Measurements from ENCODE around the gene TMC7. TPM values are rescaled to one million over a fixed set of nuclear protein-coding genes. Genes with fewer than 3 reads are reported as not detected.
A peak's percentile ranks its signal among the peaks of the same experiment; 100 is the strongest.

Gene TMC7
- total and polyA plus RNA-seq, 8 donors = 3.0 to 9.7 (median 3.8) TPM

DNA sequence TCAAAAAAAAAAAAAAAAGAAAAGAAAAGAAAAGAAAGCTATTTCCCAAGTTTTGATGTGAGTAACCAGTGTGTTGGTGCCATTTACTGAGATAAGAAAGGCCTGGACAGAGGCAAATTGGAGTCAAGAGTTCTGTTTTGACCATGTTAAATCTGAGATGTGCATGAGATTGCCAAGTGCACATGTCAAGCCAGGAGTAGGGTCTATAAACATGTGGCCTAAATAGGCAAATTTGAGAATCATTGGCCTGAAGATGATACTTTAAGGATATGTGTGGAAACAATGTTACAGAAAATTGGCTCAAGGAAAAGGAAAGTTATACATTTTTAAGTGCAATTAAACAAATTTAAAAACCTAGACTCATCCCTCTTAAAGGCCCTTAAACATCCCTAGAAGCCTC is 42.3 kb upstream of the TMC7 start:
- Histone ChIP-seq H3K36me3 (no peaks in the 10 kb centered on the region), H3K4me1 (peaks cover 0 to 8% of the 10 kb centered on the region in 2 donors), H3K9me3 (no peaks in the 10 kb centered on the region), H3K27me3 (no peaks in the 10 kb centered on the region), H3K4me3 (no peak overlapping the region), H3K27ac (no peak overlapping the region)
- peak; percentile 41 for ATAC-seq
- no peak for DNase-seq
- intact Hi-C loops (cut with DNase I) = no loop called here
- TF ChIP-seq, protein P1, sequence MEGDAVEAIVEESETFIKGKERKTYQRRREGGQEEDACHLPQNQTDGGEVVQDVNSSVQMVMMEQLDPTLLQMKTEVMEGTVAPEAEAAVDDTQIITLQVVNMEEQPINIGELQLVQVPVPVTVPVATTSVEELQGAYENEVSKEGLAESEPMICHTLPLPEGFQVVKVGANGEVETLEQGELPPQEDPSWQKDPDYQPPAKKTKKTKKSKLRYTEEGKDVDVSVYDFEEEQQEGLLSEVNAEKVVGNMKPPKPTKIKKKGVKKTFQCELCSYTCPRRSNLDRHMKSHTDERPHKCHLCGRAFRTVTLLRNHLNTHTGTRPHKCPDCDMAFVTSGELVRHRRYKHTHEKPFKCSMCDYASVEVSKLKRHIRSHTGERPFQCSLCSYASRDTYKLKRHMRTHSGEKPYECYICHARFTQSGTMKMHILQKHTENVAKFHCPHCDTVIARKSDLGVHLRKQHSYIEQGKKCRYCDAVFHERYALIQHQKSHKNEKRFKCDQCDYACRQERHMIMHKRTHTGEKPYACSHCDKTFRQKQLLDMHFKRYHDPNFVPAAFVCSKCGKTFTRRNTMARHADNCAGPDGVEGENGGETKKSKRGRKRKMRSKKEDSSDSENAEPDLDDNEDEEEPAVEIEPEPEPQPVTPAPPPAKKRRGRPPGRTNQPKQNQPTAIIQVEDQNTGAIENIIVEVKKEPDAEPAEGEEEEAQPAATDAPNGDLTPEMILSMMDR (IDR thresholded peaks at IDR 0.05) = no peak

DNA sequence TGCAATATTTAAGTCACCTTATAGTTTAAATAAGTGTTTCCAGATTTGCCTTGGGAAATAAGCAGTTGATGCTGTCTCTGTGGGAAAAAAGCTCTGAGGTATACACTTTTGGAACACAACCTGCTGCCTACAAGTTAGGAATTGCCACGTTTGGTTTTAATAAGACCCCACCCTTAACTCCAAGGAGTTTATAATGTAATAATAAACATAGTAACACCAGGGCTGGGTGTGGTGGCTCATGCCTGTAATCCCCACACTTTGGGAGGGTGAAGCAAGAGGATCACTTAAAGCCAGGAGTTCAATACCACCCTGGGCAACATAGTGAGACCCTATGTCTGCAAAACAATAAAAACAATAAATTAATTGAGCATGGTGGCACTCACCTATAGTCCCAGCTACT is 41.7 kb upstream of the TMC7 start:
- TF ChIP-seq, protein P1 (IDR thresholded peaks at IDR 0.05) = no peak
- H3K27me3 ChIP-seq = no peaks in the 10 kb centered on the region
- ATAC-seq (no peak), DNase-seq (no peak)
- no peaks in the 10 kb centered on the region for H3K36me3 ChIP-seq
- intact Hi-C loops (cut with DNase I) = no loop called here
- peaks cover 0 to 11% of the 10 kb centered on the region in 2 donors for H3K4me1 ChIP-seq
- no peaks in the 10 kb centered on the region for H3K9me3 ChIP-seq
- no peak overlapping the region for H3K4me3 ChIP-seq
- no peak overlapping the region for H3K27ac ChIP-seq

DNA sequence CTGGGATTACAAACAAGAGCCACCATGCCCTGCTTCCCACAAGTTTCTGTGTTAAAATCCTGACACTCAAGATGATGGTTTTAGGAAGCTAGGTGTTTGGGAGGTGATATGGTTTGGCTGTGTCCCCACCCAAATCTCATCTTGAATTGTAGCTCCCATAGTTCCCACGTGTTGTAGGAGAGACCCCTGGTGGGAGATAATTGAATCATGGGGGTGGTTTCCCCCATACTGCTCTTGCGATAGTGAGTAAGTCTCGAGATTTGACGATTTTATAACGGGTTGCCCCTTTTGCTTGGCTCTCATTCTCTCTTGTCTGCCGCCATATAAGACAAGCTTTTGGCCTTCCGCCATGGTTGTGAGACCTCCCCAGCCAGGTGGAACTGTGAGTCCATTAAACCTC is 40.3 kb upstream of the TMC7 start:
- H3K27me3 ChIP-seq = no peaks in the 10 kb centered on the region
- TF ChIP-seq, protein P1 (IDR thresholded peaks at IDR 0.05) = no peak

DNA sequence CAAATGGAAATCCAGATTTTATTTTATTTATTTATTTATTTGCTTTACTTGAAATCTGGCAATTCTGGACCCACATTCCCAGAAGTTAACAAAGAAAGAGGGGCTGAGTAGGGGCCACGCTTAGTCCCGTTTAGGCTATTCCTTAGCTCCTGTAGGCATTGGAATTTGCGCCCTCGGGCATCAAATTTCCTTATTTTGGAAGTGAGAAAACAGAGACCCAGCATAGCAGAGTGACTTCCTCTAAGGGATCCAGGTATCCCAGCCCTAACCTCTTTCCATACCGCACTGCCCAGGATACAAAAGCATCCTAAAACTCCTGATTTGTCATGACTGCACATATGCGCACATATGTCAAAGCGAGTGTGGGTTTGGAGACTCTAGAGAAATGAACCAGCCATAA is 38.5 kb upstream of the TMC7 start:
- no peak overlapping the region for H3K4me3 ChIP-seq
- H3K4me1 ChIP-seq = peaks cover 0 to 11% of the 10 kb centered on the region in 2 donors
- TF ChIP-seq, protein P1 (IDR thresholded peaks at IDR 0.05) = no peak
- DNase-seq (no peak), ATAC-seq (no peak)
- no peak overlapping the region for H3K27ac ChIP-seq
- no peaks in the 10 kb centered on the region for H3K36me3 ChIP-seq
- H3K27me3 ChIP-seq = no peaks in the 10 kb centered on the region
- H3K9me3 ChIP-seq = no peaks in the 10 kb centered on the region
- intact Hi-C loops (cut with DNase I) = no loop called here

More for the DNA sequence above, 40.3 kb upstream of the TMC7 start:
- H3K36me3 ChIP-seq = no peaks in the 10 kb centered on the region
- H3K4me3 ChIP-seq = no peak overlapping the region
- no peak for DNase-seq
- peaks cover 0 to 11% of the 10 kb centered on the region in 2 donors for H3K4me1 ChIP-seq
- H3K27ac ChIP-seq = no peak overlapping the region
- no peaks in the 10 kb centered on the region for H3K9me3 ChIP-seq
- no peak for ATAC-seq
- intact Hi-C loops (cut with DNase I) = no loop called here

DNA sequence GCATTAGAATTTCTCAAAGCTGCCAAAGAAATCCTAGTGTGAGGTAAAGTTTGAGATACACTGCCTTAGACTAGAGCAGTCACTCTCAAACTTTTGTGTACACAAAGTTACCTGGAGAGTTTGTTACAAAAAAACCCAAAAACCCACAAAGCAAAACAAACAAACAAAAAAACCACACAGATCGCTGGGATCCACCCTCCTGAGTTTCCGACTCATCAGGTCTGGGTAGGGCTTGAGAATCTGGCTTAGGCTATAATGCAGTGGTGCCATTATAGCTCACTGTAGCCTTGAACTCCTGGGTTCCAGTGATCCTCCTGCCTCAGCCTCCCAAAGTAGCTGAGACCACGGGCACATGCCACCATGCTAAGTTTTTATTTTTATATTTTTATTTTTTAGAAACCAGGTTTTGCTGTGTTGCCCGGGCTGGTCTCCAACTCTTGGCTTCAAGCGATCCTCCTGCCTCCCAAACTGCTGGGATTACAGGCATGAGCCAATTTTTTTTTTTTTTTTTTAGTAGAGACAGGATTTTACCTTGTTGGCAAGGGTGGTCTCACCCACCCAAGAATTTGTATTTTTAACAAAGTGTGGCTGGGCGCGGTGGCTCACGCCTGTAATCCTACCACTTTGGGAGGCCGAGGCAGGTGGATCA is 35.2 kb upstream of the TMC7 start:
- ATAC-seq = no peak
- no peak for DNase-seq
- Histone ChIP-seq H3K36me3 (no peaks in the 10 kb centered on the region), H3K27ac (no peak overlapping the region), H3K27me3 (no peaks in the 10 kb centered on the region), H3K4me3 (no peak overlapping the region), H3K9me3 (no peaks in the 10 kb centered on the region), H3K4me1 (peaks cover 0 to 11% of the 10 kb centered on the region in 2 donors)
- intact Hi-C loops (cut with DNase I) = no loop called here
- TF ChIP-seq, protein P1 (IDR thresholded peaks at IDR 0.05) = no peak

Measured in left lung (tissue), 10 donors.